Small intestine (tissue), 7 donors: Measurements from ENCODE around the gene SERPINB6. TPM values are rescaled to one million over a fixed set of nuclear protein-coding genes. Genes with fewer than 3 reads are reported as not detected.
A peak's percentile ranks its signal among the peaks of the same experiment; 100 is the strongest.
"Not testable (repeated sequence)": the region's sequence is repeated elsewhere in the genome, so short reads cannot be mapped to it uniquely, and the experiment has no call there.

Source experiments
- DNase-seq, 2 donors: peaks; one replicate each; pipeline versions ENCODE4 v3.0.0 to v3.0.0-alpha.2; 2013
- FAIRE-seq: peaks from 2 replicates; lab custom pipeline; 2012; peaks lifted over from hg19 to GRCh38; lab: Jason Lieb, UNC
- H3K27ac ChIP-seq, 3 donors: one replicate each; pipeline ENCODE4 v1.5.1; 2013; ENCODE audit warnings: low read length in 2 of 3, mild to moderate bottlenecking in 2 of 3, control low read depth in 1 of 3, inconsistent platforms in 1 of 3, low read depth in 1 of 3, moderate library complexity in 1 of 3
- H3K27me3 ChIP-seq, 3 donors: one replicate each; pipeline ENCODE4 v1.6.1; 2013; ENCODE audit warnings: low read length in 3 of 3, inconsistent platforms in 1 of 3; ENCODE audit not compliant: control insufficient read depth in 3 of 3, insufficient read depth in 3 of 3
- H3K36me3 ChIP-seq, 3 donors: one replicate each; pipeline ENCODE4 v1.6.1; 2013; ENCODE audit warnings: low read length in 3 of 3, inconsistent platforms in 1 of 3, low read depth in 1 of 3, mild to moderate bottlenecking in 1 of 3, moderate library complexity in 1 of 3; ENCODE audit not compliant: control insufficient read depth in 3 of 3, insufficient read depth in 2 of 3
- H3K4me1 ChIP-seq, 3 donors: one replicate each; pipeline ENCODE4 v1.6.1; 2013; ENCODE audit warnings: low read length in 2 of 3, inconsistent platforms in 1 of 3, low read depth in 1 of 3, mild to moderate bottlenecking in 1 of 3, moderate library complexity in 1 of 3; ENCODE audit not compliant: control insufficient read depth in 3 of 3, insufficient read depth in 2 of 3
- H3K4me3 ChIP-seq, 3 donors: one replicate each; pipeline ENCODE4 v1.5.1; 2013; ENCODE audit warnings: low read length in 3 of 3, control low read depth in 1 of 3, inconsistent platforms in 1 of 3, low read depth in 1 of 3, mild to moderate bottlenecking in 1 of 3, moderate library complexity in 1 of 3
- H3K9me3 ChIP-seq, 2 donors: one replicate each; pipeline ENCODE4 v1.6.1; 2013; ENCODE audit warnings: low read depth in 1 of 2, low read length in 1 of 2; ENCODE audit not compliant: control insufficient read depth in 2 of 2, insufficient read depth in 1 of 2
- WGBS, 3 donors: extraction: QIAGEN DNeasy Blood & Tissue Kit; methylation state at CpG; one replicate each; pipeline ENCODE4 v1.1.7; 2013; 5-methylcytosine and 5-hydroxymethylcytosine counted together
- polyA plus RNA-seq, 4 donors: library from polyadenylated mRNA; stranded (reverse) in 3 of 4; unstranded in 1 of 4; fragments of 200-250 nt in 3 of 4; fragments of 120-200 nt in 1 of 4; gene quantifications; one replicate each; pipeline versions ENCODE4 v1.2.1 to v1.2.3, GENCODE V29; 2013
- donor health status: healthy with polysubstance abuse.
- donor health status: control.
- donor health status: control.
- donor health status: Bipolar disorder and iron deficiency.
- donor health status: healthy.

SERPINB6 gene
- polyA plus RNA-seq, 4 donors: 280 to 539 (median 418) TPM

GRCh38 chr6:2931970-2932748 is 39.2 kb downstream of the SERPINB6 start:
- DNase-seq (peak; percentile 93 to 94), FAIRE-seq (no peak)
- no peaks in the 10 kb centered on the region for H3K27me3 ChIP-seq
- peaks cover 0 to 11% of the 10 kb centered on the region in 2 donors for H3K9me3 ChIP-seq
- H3K27ac ChIP-seq: peak overlapping the region in 1 of 3 donors; percentile 8
- H3K4me1 ChIP-seq: peaks cover 0 to 5% (median 0%) of the 10 kb centered on the region in 3 donors
- peak overlapping the region in 1 of 3 donors; percentile 37 for H3K4me3 ChIP-seq
- H3K36me3 ChIP-seq: no peaks in the 10 kb centered on the region
- WGBS, 3 donors: 8 to 20% (median 15%) methylated on average over 11 of the region's 11 CpGs

- peaks cover 0 to 7% (median 0%) of the 10 kb centered on the region in 3 donors for H3K4me1 ChIP-seq
- 80 to 96% (median 90%) methylated on average over 8 of the region's 8 CpGs for WGBS, 3 donors
- H3K36me3 ChIP-seq: no peaks in the 10 kb centered on the region
These were observed 40.3 kb downstream of the SERPINB6 start for GRCh38 chr6:2931055-2931454.

GRCh38 chr6:2927931-2928330 is 43.4 kb downstream of the SERPINB6 start:
- not testable (repeated sequence) for H3K27ac ChIP-seq, H3K36me3 ChIP-seq, DNase-seq, H3K4me3 ChIP-seq, FAIRE-seq, H3K27me3 ChIP-seq
- Histone ChIP-seq H3K4me1 (peaks cover 0 to 12% (median 0%) of the 10 kb centered on the region in 3 donors), H3K9me3 (peaks cover 0 to 11% of the 10 kb centered on the region in 2 donors)
- 83 to 94% (median 91%) methylated on average over 13 of the region's 13 CpGs for WGBS, 3 donors

More at GRCh38 chr6:2931055-2931454, 40.3 kb downstream of the SERPINB6 start:
- H3K9me3 ChIP-seq: peaks cover 0 to 11% of the 10 kb centered on the region in 2 donors
- H3K27ac ChIP-seq: no peak overlapping the region
- no peak for DNase-seq
- no peak overlapping the region for H3K4me3 ChIP-seq
- no peak for FAIRE-seq
- no peaks in the 10 kb centered on the region for H3K27me3 ChIP-seq

GRCh38 chr6:2925842-2926747 is 45.3 kb downstream of the SERPINB6 start:
- FAIRE-seq, H3K36me3 ChIP-seq, H3K4me1 ChIP-seq, H3K4me3 ChIP-seq, H3K27me3 ChIP-seq: not testable (repeated sequence)
- WGBS, 3 donors: 37 to 63% (median 55%) methylated on average over 13 of the region's 13 CpGs
- Histone ChIP-seq H3K27ac (peak overlapping the region in 1 of 3 donors; percentile 54), H3K9me3 (peaks cover 0 to 11% of the 10 kb centered on the region in 2 donors)
- DNase-seq: peak; percentile 27 to 58

GRCh38 chr6:2921520-2922115 is 49.7 kb downstream of the SERPINB6 start:
- H3K4me3 ChIP-seq: no peak overlapping the region
- no peaks in the 10 kb centered on the region for H3K9me3 ChIP-seq
- WGBS, 3 donors: 77 to 87% (median 79%) methylated on average over 4 of the region's 4 CpGs
- FAIRE-seq: no peak
- H3K27me3 ChIP-seq: no peaks in the 10 kb centered on the region
- H3K4me1 ChIP-seq: peaks cover 0 to 7% (median 0%) of the 10 kb centered on the region in 3 donors
- no peak overlapping the region for H3K27ac ChIP-seq
- no peak for DNase-seq
- no peaks in the 10 kb centered on the region for H3K36me3 ChIP-seq

GRCh38 chr6:2920671-2921112 is 50.7 kb downstream of the SERPINB6 start:
- 88 to 95% (median 90%) methylated on average over 14 of the region's 14 CpGs for WGBS, 3 donors

GRCh38 chr6:2919886-2920285 is 51.5 kb downstream of the SERPINB6 start:
- Histone ChIP-seq H3K27me3 (no peaks in the 10 kb centered on the region), H3K27ac (no peak overlapping the region), H3K4me3 (no peak overlapping the region), H3K4me1 (no peaks in the 10 kb centered on the region), H3K9me3 (no peaks in the 10 kb centered on the region), H3K36me3 (no peaks in the 10 kb centered on the region)
- DNase-seq (no peak), FAIRE-seq (no peak)
- 95 to 99% (median 98%) methylated on average over 6 of the region's 6 CpGs for WGBS, 3 donors

More at GRCh38 chr6:2920671-2921112, 50.7 kb downstream of the SERPINB6 start:
- Histone ChIP-seq H3K9me3 (no peaks in the 10 kb centered on the region), H3K27ac (no peak overlapping the region), H3K4me1 (peaks cover 0 to 2% (median 0%) of the 10 kb centered on the region in 3 donors), H3K36me3 (no peaks in the 10 kb centered on the region), H3K27me3 (no peaks in the 10 kb centered on the region), H3K4me3 (no peak overlapping the region)
- no peak for DNase-seq
- FAIRE-seq: no peak

- Histone ChIP-seq H3K4me3 (no peak overlapping the region), H3K36me3 (no peaks in the 10 kb centered on the region), H3K27me3 (no peaks in the 10 kb centered on the region), H3K9me3 (no peaks in the 10 kb centered on the region), H3K27ac (no peak overlapping the region), H3K4me1 (peaks cover 0 to 1% (median 0%) of the 10 kb centered on the region in 3 donors)
- WGBS, 3 donors: 76 to 81% (median 77%) methylated on average over 4 of the region's 4 CpGs
- FAIRE-seq (no peak), DNase-seq (no peak)
These were observed 52.0 kb downstream of the SERPINB6 start for GRCh38 chr6:2919401-2919800.
